Upper lobe of right lung (tissue), 1 donor: Measurements from ENCODE around the gene PIK3AP1. TPM values are rescaled to one million over a fixed set of nuclear protein-coding genes. Genes with fewer than 3 reads are reported as not detected.

Experiments used
- ATAC-seq: fragments of 200-7000 bp; cut with Tn5 transposase; one replicate; pipeline ENCODE4 v1.9.1; 2020; ENCODE audit warnings: mild to moderate bottlenecking, moderate library complexity
- DNase-seq: peaks from one replicate; pipeline ENCODE4 v3.0.0-alpha.2; 2020
- H3K27ac ChIP-seq: fragments of 200-600 bp; one replicate; pipeline ENCODE4 v1.8.0; 2022
- H3K27me3 ChIP-seq: fragments of 200-600 bp; one replicate; pipeline ENCODE4 v1.8.0; 2022; ENCODE audit warnings: mild to moderate bottlenecking
- H3K36me3 ChIP-seq: fragments of 200-600 bp; one replicate; pipeline ENCODE4 v1.8.0; 2022
- H3K4me1 ChIP-seq: fragments of 200-600 bp; one replicate; pipeline ENCODE4 v1.8.0; 2022
- H3K4me3 ChIP-seq: fragments of 200-600 bp; one replicate; pipeline ENCODE4 v1.8.0; 2022; ENCODE audit warnings: mild to moderate bottlenecking
- H3K9me3 ChIP-seq: fragments of 200-600 bp; one replicate; pipeline ENCODE4 v1.8.0; 2022
- CTCF ChIP-seq: fragments of 200-600 bp; IDR thresholded peaks from one replicate; pipeline ENCODE4 v1.8.0; 2022; ENCODE audit warnings: antibody characterized with exemption
- intact Hi-C: fragments of 100-400 bp; cut with DNase I; formaldehyde crosslinking; loops from one replicate; pipeline ENCODE4 v1.11.0; 2022
- total RNA-seq: library from RNA; stranded (reverse); fragmentation: NEBNext Ultra II Directional; extraction: Animal tissue kit (Norgen Biotek cat#: 25700); gene quantifications from one replicate; pipeline ENCODE4 v1.2.1, GENCODE V29; 2021
- donor health status: DM: no; HTN: yes; CAD: no; lungs with severe emphysema.

The PIK3AP1 gene
- total RNA-seq, 1 donor from 2014 or later = 65.2 TPM

DNA sequence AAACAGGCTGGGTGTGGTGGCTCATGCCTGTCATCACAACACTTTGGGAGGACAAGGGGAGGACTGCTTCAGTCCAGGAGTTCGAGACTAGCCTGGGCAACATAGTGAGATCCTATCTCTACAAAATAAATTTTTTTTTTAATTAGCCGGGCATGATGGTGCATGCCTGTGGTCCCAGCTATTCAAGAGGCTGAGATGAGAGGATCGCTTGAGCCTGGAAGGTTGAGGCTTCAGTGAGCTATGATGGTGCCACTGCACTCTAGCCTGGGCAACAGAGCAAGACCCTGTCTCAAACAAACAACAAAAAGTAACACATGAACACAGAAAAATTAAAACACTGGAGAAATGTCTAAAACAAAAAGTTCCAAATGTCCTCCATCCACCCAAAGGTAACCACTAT lies 22.9 kb downstream of the PIK3AP1 start:
- Histone ChIP-seq H3K27me3 (no peaks in the 10 kb centered on the region), H3K4me1 (no peaks in the 10 kb centered on the region), H3K27ac (no peak overlapping the region), H3K9me3 (no peaks in the 10 kb centered on the region), H3K4me3 (no peak overlapping the region), H3K36me3 (no peaks in the 10 kb centered on the region)
- TF ChIP-seq CTCF = no peak
- intact Hi-C loops = no loop called here
- no peak for DNase-seq
- ATAC-seq = no peak

DNA sequence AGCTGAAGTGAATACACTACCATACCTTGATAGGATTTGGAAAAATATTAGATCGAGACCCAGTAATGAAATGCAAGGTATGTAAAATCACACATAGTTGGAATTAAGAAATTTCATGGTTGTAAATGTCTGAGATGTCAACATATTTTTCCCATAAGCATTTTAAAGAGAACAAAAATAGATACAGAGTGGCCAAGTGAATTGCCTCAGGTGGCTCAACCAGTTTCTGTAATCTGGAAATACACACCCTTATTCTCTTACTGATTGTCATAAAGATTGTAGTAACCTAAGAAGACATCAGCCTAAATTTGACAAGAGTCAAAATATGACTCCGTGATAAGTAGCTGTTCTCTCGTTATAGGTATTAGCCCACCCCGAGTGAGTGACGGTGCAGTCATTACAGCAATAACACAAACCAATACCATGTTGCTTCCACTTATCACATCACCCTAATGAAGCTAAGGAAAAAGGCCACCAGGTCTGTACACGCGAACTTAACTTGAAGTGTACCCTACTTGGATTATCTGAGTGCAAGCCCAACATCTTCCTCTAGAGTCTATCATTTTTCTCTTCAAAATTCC lies 23.4 kb downstream of the PIK3AP1 start:
- no peaks in the 10 kb centered on the region for H3K4me1 ChIP-seq
- no peaks in the 10 kb centered on the region for H3K36me3 ChIP-seq
- no peak overlapping the region for H3K4me3 ChIP-seq
- ATAC-seq (no peak), DNase-seq (no peak)
- no peak for TF ChIP-seq CTCF
- H3K27ac ChIP-seq = no peak overlapping the region
- intact Hi-C loops = no loop called here
- no peaks in the 10 kb centered on the region for H3K9me3 ChIP-seq
- H3K27me3 ChIP-seq = no peaks in the 10 kb centered on the region

- intact Hi-C loops = no loop called here
- ATAC-seq (no peak), DNase-seq (no peak)
- Histone ChIP-seq H3K4me1 (no peaks in the 10 kb centered on the region), H3K36me3 (no peaks in the 10 kb centered on the region), H3K27ac (no peak overlapping the region), H3K9me3 (no peaks in the 10 kb centered on the region), H3K27me3 (no peaks in the 10 kb centered on the region), H3K4me3 (no peak overlapping the region)
- no peak for TF ChIP-seq CTCF
Measured at GRCh38 chr10:96695975-96696634, 24.2 kb downstream of the PIK3AP1 start.

DNA sequence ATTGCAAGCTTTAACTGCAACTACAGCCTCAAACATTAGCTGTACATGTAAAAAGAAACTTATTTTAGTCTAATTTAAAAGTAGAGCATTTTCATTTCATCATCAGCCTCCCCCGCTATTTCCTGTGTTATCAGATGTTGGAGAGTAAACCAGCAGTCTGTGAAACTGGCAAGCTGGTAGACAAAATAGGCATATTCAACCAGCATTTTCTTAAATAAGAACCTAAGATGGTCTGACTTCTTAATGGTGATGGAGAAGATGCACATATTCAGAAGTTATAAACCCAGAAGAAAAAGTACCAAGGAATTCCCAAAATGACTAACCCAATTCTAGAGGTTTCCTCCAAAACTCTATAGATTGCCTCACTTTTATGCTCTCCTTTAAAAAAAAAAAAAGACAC lies 24.9 kb downstream of the PIK3AP1 start:
- Histone ChIP-seq H3K27me3 (no peaks in the 10 kb centered on the region), H3K4me3 (no peak overlapping the region), H3K4me1 (no peaks in the 10 kb centered on the region), H3K27ac (no peak overlapping the region), H3K36me3 (no peaks in the 10 kb centered on the region), H3K9me3 (no peaks in the 10 kb centered on the region)
- intact Hi-C loops = no loop called here
- DNase-seq (no peak), ATAC-seq (no peak)
- no peak for TF ChIP-seq CTCF

- TF ChIP-seq CTCF = no peak
- H3K4me1 ChIP-seq = no peaks in the 10 kb centered on the region
- ATAC-seq = no peak
- H3K27ac ChIP-seq = no peak overlapping the region
- DNase-seq = no peak
- no peaks in the 10 kb centered on the region for H3K36me3 ChIP-seq
- no peak overlapping the region for H3K4me3 ChIP-seq
- no peaks in the 10 kb centered on the region for H3K27me3 ChIP-seq
- H3K9me3 ChIP-seq = no peaks in the 10 kb centered on the region
- intact Hi-C loops = no loop called here
Measured at GRCh38 chr10:96693431-96693830, 26.9 kb downstream of the PIK3AP1 start.

- Histone ChIP-seq H3K4me3 (no peak overlapping the region), H3K9me3 (no peaks in the 10 kb centered on the region), H3K36me3 (no peaks in the 10 kb centered on the region), H3K27ac (no peak overlapping the region), H3K4me1 (peaks cover 3% of the 10 kb centered on the region), H3K27me3 (no peaks in the 10 kb centered on the region)
- no peak for TF ChIP-seq CTCF
- intact Hi-C loops = no loop called here
- DNase-seq (no peak), ATAC-seq (no peak)
Measured at GRCh38 chr10:96692427-96692826, 27.9 kb downstream of the PIK3AP1 start.
